Gastroesophageal sphincter (tissue), 4 donors: ENCODE measurements around the gene ARFGEF3. TPM values are rescaled to one million over a fixed set of nuclear protein-coding genes. Genes with fewer than 3 reads are reported as not detected.

Source experiments
- ATAC-seq: fragments of 150-250 bp; one replicate; pipeline ENCODE4 v1.9.1; 2016; ENCODE audit warnings: mild to moderate bottlenecking, moderate library complexity
- H3K27ac ChIP-seq, 4 donors: fragments of 200-600 bp; sonication (generic) in 3 of 4; 1 replicate in 3 of 4; 2 replicates in 1 of 4; pipeline ENCODE4 v1.5.1; 2016 to 2019
- H3K27me3 ChIP-seq: fragments of 200-600 bp; sonication (generic); one replicate; pipeline ENCODE4 v1.5.1; 2019
- H3K36me3 ChIP-seq, 2 donors: fragments of 200-600 bp; sonication (generic); one replicate each; pipeline ENCODE4 v1.5.1; 2019; ENCODE audit warnings: control low read depth in 1 of 2
- H3K4me1 ChIP-seq, 3 donors: fragments of 200-600 bp; sonication (generic); 1 replicate in 2 of 3; 2 replicates in 1 of 3; pipeline ENCODE4 v1.5.1; 2016 to 2019; ENCODE audit warnings: control low read depth in 2 of 3
- H3K4me3 ChIP-seq, 2 donors: fragments of 200-600 bp; sonication (generic); one replicate each; pipeline ENCODE4 v1.5.1; 2019; ENCODE audit warnings: mild to moderate bottlenecking in 1 of 2, moderate library complexity in 1 of 2
- H3K9me3 ChIP-seq, 3 donors: fragments of 200-600 bp; sonication (generic); one replicate each; pipeline ENCODE4 v1.5.1; 2017 to 2019; ENCODE audit warnings: control low read depth in 2 of 3
- EP300 ChIP-seq: sonication (generic); formaldehyde crosslinking; IDR thresholded peaks from one replicate; pipeline ENCODE4 v1.6.1; 2017; ENCODE audit warnings: antibody characterized with exemption, mild to moderate bottlenecking
- POLR2A ChIP-seq, 2 donors: fragments of 450-650 bp; IDR thresholded peaks; one replicate each; pipeline ENCODE4 v1.6.1; 2017; ENCODE audit warnings: antibody characterized with exemption in 2 of 2, mild to moderate bottlenecking in 2 of 2, moderate library complexity in 1 of 2
- POLR2AphosphoS5 ChIP-seq: sonication (generic); formaldehyde crosslinking; IDR thresholded peaks from one replicate; pipeline ENCODE4 v1.6.1; 2017; ENCODE audit warnings: antibody characterized with exemption
- WGBS, 2 donors: methylation state at CpG; one replicate each; pipeline ENCODE4 v1.1.5; 2018; ENCODE audit warnings: low coverage in 1 of 2; 5-methylcytosine and 5-hydroxymethylcytosine counted together
- total RNA-seq, 4 donors: library from RNA; depleted of rRNA; stranded (reverse); fragments of >200 nt; gene quantifications; one replicate each; pipeline ENCODE4 v1.1.0, GENCODE V29; 2016
- TF ChIP-seq, protein P1 (sequence below), 4 experiments: fragments of 200-600 bp in 2 of 4; fragments of 450-650 bp in 2 of 4; sonication (generic) in 1 of 4; IDR thresholded peaks; one replicate each; pipeline ENCODE4 v1.5.1; 2017 to 2019; ENCODE audit warnings: antibody characterized with exemption in 4 of 4, mild to moderate bottlenecking in 2 of 4, moderate library complexity in 2 of 4

ARFGEF3 gene
- total RNA-seq, 4 donors from 2014 or later: 0.47 to 4.2 (median 1.8) TPM

DNA sequence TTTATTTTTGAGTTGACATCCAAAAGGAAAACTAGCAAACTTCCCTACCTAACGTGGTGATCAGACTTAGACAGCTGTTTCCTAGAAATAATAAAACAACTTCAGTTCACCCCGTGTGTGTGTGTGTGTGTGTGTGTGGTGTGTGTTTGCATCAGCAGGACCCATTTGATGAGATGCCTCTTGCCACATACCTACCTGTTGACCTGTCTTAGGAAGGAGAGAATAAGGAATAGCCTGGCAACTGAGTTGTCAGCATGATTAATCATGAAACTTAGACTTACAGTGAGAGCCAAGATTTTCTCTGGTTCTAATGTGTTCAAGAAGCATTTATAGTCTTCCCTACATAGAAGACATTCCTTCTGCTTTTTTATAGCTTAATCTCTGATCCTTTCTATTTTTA is 72.6 kb downstream of the ARFGEF3 start:
- Histone ChIP-seq H3K36me3 (no peaks in the 10 kb centered on the region), H3K27ac (no peak overlapping the region), H3K9me3 (no peaks in the 10 kb centered on the region), H3K4me3 (no peak overlapping the region), H3K27me3 (no peaks in the 10 kb centered on the region), H3K4me1 (no peaks in the 10 kb centered on the region)
- TF ChIP-seq POLR2AphosphoS5: no peak
- TF ChIP-seq, protein P1, sequence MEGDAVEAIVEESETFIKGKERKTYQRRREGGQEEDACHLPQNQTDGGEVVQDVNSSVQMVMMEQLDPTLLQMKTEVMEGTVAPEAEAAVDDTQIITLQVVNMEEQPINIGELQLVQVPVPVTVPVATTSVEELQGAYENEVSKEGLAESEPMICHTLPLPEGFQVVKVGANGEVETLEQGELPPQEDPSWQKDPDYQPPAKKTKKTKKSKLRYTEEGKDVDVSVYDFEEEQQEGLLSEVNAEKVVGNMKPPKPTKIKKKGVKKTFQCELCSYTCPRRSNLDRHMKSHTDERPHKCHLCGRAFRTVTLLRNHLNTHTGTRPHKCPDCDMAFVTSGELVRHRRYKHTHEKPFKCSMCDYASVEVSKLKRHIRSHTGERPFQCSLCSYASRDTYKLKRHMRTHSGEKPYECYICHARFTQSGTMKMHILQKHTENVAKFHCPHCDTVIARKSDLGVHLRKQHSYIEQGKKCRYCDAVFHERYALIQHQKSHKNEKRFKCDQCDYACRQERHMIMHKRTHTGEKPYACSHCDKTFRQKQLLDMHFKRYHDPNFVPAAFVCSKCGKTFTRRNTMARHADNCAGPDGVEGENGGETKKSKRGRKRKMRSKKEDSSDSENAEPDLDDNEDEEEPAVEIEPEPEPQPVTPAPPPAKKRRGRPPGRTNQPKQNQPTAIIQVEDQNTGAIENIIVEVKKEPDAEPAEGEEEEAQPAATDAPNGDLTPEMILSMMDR (IDR thresholded peaks at IDR 0.05): no peak
- no peak for TF ChIP-seq EP300
- TF ChIP-seq POLR2A (IDR thresholded peaks at IDR 0.05): no peak
- ATAC-seq: no peak
- 35% methylated on average over 2 of the region's 2 CpGs; no CpG with 5 or more reads in 1 of the 2 donors for WGBS, 2 donors

GRCh38 chr6:138235205-138235604 is 73.5 kb downstream of the ARFGEF3 start:
- ATAC-seq: no peak
- Histone ChIP-seq H3K9me3 (no peaks in the 10 kb centered on the region), H3K4me3 (no peak overlapping the region), H3K27me3 (no peaks in the 10 kb centered on the region), H3K4me1 (no peaks in the 10 kb centered on the region), H3K27ac (no peak overlapping the region), H3K36me3 (no peaks in the 10 kb centered on the region)
- WGBS, 2 donors: 62% methylated on average over 1 of the region's 1 CpG; no CpG with 5 or more reads in 1 of the 2 donors
- no peak for TF ChIP-seq EP300
- TF ChIP-seq, protein P1 (IDR thresholded peaks at IDR 0.05): no peak
- no peak for TF ChIP-seq POLR2AphosphoS5
- TF ChIP-seq POLR2A (IDR thresholded peaks at IDR 0.05): no peak

DNA sequence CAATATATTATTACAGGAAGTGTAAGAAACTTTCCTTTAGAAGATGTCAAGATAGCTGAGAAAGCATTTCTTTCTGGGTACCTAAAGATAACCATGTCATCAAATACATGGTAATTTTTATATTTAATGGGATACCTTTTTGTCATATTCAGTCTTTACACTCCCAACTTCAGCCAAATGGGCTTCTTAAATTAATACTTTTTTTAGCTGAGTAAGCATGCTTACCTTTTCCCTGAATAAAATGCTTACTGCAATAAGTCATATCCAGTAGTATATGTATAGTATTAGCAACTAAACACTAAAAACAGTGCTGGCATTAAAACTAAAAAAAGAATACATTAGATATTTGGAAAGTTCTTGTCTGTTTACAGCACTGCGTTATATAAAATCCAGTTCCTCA is 74.0 kb downstream of the ARFGEF3 start:
- H3K27ac ChIP-seq: no peak overlapping the region
- no peaks in the 10 kb centered on the region for H3K9me3 ChIP-seq
- no peak for ATAC-seq
- H3K27me3 ChIP-seq: no peaks in the 10 kb centered on the region
- 13 to 36% methylated on average over 1 of the region's 1 CpG for WGBS, 2 donors
- no peaks in the 10 kb centered on the region for H3K4me1 ChIP-seq
- no peak overlapping the region for H3K4me3 ChIP-seq
- H3K36me3 ChIP-seq: no peaks in the 10 kb centered on the region
- TF ChIP-seq POLR2AphosphoS5 (no peak), EP300 (no peak), POLR2A (IDR thresholded peaks at IDR 0.05) (no peak)
- TF ChIP-seq, protein P1 (IDR thresholded peaks at IDR 0.05): no peak

DNA sequence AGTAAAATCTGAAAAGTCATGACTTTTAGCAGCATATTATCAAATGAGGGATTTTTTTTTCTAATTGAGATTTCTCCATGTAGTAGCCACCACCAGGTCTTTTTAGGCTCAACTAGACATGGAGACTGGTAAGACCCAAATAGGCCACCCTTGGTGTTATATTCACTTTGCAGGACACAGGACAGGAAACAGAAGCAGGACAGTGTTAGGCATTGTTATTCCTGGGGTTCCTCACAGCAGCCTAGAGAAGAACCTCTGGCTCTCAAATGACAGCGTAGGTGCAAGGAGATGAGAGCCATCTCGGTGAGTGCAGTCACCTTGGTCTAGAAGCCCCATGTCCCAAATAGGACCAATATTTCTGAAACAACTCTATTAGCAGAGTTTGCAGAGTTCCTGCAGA is 75.7 kb downstream of the ARFGEF3 start:
- H3K9me3 ChIP-seq: no peaks in the 10 kb centered on the region
- H3K4me1 ChIP-seq: no peaks in the 10 kb centered on the region
- H3K27me3 ChIP-seq: no peaks in the 10 kb centered on the region
- H3K36me3 ChIP-seq: no peaks in the 10 kb centered on the region
- TF ChIP-seq, protein P1 (IDR thresholded peaks at IDR 0.05): no peak
- TF ChIP-seq EP300 (no peak), POLR2A (IDR thresholded peaks at IDR 0.05) (no peak), POLR2AphosphoS5 (no peak)
- H3K4me3 ChIP-seq: no peak overlapping the region
- no peak for ATAC-seq
- no CpG with 5 or more reads among the region's 2 CpGs for WGBS, 2 donors
- no peak overlapping the region for H3K27ac ChIP-seq

- no peaks in the 10 kb centered on the region for H3K27me3 ChIP-seq
- WGBS, 2 donors: 79 to 80% methylated on average over 6 of the region's 6 CpGs
- H3K9me3 ChIP-seq: no peaks in the 10 kb centered on the region
- TF ChIP-seq POLR2AphosphoS5: no peak
- TF ChIP-seq POLR2A (IDR thresholded peaks at IDR 0.05): no peak
- TF ChIP-seq, protein P1 (IDR thresholded peaks at IDR 0.05): no peak
- TF ChIP-seq EP300: no peak
- no peaks in the 10 kb centered on the region for H3K36me3 ChIP-seq
- ATAC-seq: no peak
- H3K4me1 ChIP-seq: no peaks in the 10 kb centered on the region
- H3K27ac ChIP-seq: no peak overlapping the region
- no peak overlapping the region for H3K4me3 ChIP-seq
These were observed 76.6 kb downstream of the ARFGEF3 start for GRCh38 chr6:138238368-138238767.
